K562 (cell line): ENCODE results near the gene GATA5. TPM values are rescaled to one million over a fixed set of nuclear protein-coding genes. Genes with fewer than 3 reads are reported as not detected.

Experiments
- KAT7 ChIP-seq: sonication (generic); formaldehyde crosslinking; IDR thresholded peaks from 2 replicates; pipeline ENCODE4 v1.8.0; 2022; ENCODE audit warnings: missing genetic modification reagents, mild to moderate bottlenecking, borderline replicate concordance
- PTBP1 ChIP-seq: fragments of 200-400 bp; formaldehyde crosslinking; IDR thresholded peaks from 2 replicates; pipeline ENCODE4 v1.6.1; 2017; ENCODE audit warnings: low read depth, low read length
- ZBTB33 ChIP-seq: sonication (generic); formaldehyde crosslinking; IDR thresholded peaks from 2 replicates; pipeline ENCODE4 v1.8.1; 2023; ENCODE audit warnings: mild to moderate bottlenecking, missing genetic modification reagents
- ZNF217 ChIP-seq: sonication (generic); formaldehyde crosslinking; IDR thresholded peaks from 2 replicates; pipeline ENCODE4 v1.8.0; 2022; ENCODE audit warnings: mild to moderate bottlenecking, missing genetic modification reagents
- ZNF609 ChIP-seq: sonication (generic); formaldehyde crosslinking; IDR thresholded peaks from 2 replicates; pipeline ENCODE4 v1.8.1; 2023; ENCODE audit warnings: missing genetic modification reagents, mild to moderate bottlenecking, borderline replicate concordance
- polyA plus RNA-seq, 8 experiments: library from polyadenylated mRNA; depleted of rRNA in 4 of 8; stranded (reverse) in 5 of 8; unstranded in 3 of 8; fragments of >200 nt; fragmentation: Nextera tagmentation in 2 of 8; fragmentation: Illumina TruSeq in 1 of 8; extraction: Ambion mirVana in 2 of 8; extraction: Trizol in 1 of 8; gene quantifications; 2 replicates each; pipeline versions ENCODE4 v1.2.1 to v1.2.3, GENCODE V29; 2011 to 2014; ENCODE audit warnings: inconsistent platforms in 1 of 8, missing spikeins in 1 of 8
- total RNA-seq, 7 experiments: library from RNA; depleted of rRNA in 6 of 7; stranded (reverse); fragments of >200 nt in 6 of 7; fragmentation: Illumina TruSeq in 2 of 7; extraction: Trizol in 2 of 7; gene quantifications; 2 replicates each; pipeline versions ENCODE4 v1.2.1 to v1.2.3, GENCODE V29; 2011 to 2021; ENCODE audit warnings: low replicate concordance in 1 of 7
- TF ChIP-seq, protein P1 (sequence below): fragments of 200-800 bp; sonication (Bioruptor generic); IDR thresholded peaks from 2 replicates; pipeline ENCODE4 v1.6.1; 2016; ENCODE audit warnings: missing genetic modification characterization, missing compliant biosample characterization
- TF ChIP-seq, protein P2 (sequence below), 2 experiments: fragments of 250-450 bp in 1 of 2; fragments of 450-650 bp in 1 of 2; sonication (Bioruptor Pico) in 1 of 2; IDR thresholded peaks; 2 replicates each; pipeline versions ENCODE4 v1.6.1 to v1.8.0; 2016 to 2021; ENCODE audit warnings: mild to moderate bottlenecking in 2 of 2, moderate library complexity in 2 of 2, missing compliant biosample characterization in 1 of 2, missing genetic modification characterization in 1 of 2
- TF ChIP-seq, protein P3 (sequence below), 2 experiments: IDR thresholded peaks; 2 replicates each; pipeline ENCODE4 v1.6.1; 2011; ENCODE audit warnings: borderline replicate concordance in 1 of 2, control low read depth in 1 of 2, low read depth in 1 of 2, low read length in 1 of 2, mild to moderate bottlenecking in 1 of 2, mixed read lengths in 1 of 2, moderate library complexity in 1 of 2; ENCODE audit not compliant: insufficient read depth in 1 of 2, insufficient read length in 1 of 2, poor library complexity in 1 of 2, severe bottlenecking in 1 of 2; ENCODE audit errors: extremely low read depth in 1 of 2

The GATA5 gene
- total and polyA plus RNA-seq, 9 of the 15 experiments (the other 6 are each of a cell fraction or from before 2014, with no cell fraction given): 0.09 to 0.57 (median 0.20) TPM; not detected in 3

- TF ChIP-seq PTBP1 (no peak), ZNF609 (CRISPR knock-in tag) (0 out of 2 replicates have a peak, but pooled peaks have one; percentile 33), ZBTB33 (CRISPR knock-in tag) (peak; percentile 64), KAT7 (CRISPR knock-in tag) (peak; percentile 74; the same call in 1 of the 2 replicates), ZNF217 (CRISPR knock-in tag) (0 out of 2 replicates have a peak, but pooled peaks have one; percentile 52)
- TF ChIP-seq, protein P1, sequence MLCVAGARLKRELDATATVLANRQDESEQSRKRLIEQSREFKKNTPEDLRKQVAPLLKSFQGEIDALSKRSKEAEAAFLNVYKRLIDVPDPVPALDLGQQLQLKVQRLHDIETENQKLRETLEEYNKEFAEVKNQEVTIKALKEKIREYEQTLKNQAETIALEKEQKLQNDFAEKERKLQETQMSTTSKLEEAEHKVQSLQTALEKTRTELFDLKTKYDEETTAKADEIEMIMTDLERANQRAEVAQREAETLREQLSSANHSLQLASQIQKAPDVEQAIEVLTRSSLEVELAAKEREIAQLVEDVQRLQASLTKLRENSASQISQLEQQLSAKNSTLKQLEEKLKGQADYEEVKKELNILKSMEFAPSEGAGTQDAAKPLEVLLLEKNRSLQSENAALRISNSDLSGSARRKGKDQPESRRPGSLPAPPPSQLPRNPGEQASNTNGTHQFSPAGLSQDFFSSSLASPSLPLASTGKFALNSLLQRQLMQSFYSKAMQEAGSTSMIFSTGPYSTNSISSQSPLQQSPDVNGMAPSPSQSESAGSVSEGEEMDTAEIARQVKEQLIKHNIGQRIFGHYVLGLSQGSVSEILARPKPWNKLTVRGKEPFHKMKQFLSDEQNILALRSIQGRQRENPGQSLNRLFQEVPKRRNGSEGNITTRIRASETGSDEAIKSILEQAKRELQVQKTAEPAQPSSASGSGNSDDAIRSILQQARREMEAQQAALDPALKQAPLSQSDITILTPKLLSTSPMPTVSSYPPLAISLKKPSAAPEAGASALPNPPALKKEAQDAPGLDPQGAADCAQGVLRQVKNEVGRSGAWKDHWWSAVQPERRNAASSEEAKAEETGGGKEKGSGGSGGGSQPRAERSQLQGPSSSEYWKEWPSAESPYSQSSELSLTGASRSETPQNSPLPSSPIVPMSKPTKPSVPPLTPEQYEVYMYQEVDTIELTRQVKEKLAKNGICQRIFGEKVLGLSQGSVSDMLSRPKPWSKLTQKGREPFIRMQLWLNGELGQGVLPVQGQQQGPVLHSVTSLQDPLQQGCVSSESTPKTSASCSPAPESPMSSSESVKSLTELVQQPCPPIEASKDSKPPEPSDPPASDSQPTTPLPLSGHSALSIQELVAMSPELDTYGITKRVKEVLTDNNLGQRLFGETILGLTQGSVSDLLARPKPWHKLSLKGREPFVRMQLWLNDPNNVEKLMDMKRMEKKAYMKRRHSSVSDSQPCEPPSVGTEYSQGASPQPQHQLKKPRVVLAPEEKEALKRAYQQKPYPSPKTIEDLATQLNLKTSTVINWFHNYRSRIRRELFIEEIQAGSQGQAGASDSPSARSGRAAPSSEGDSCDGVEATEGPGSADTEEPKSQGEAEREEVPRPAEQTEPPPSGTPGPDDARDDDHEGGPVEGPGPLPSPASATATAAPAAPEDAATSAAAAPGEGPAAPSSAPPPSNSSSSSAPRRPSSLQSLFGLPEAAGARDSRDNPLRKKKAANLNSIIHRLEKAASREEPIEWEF (CRISPR knock-in tag): no peak
- TF ChIP-seq, protein P2, sequence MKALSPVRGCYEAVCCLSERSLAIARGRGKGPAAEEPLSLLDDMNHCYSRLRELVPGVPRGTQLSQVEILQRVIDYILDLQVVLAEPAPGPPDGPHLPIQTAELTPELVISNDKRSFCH (CRISPR knock-in tag; IDR thresholded peaks at IDR 0.05): no peak
- TF ChIP-seq, protein P2 (tag; IDR thresholded peaks at IDR 0.05): peak; percentile 47; the same call in 1 of the 2 replicates
- TF ChIP-seq, protein P3, sequence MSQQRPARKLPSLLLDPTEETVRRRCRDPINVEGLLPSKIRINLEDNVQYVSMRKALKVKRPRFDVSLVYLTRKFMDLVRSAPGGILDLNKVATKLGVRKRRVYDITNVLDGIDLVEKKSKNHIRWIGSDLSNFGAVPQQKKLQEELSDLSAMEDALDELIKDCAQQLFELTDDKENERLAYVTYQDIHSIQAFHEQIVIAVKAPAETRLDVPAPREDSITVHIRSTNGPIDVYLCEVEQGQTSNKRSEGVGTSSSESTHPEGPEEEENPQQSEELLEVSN (IDR thresholded peaks at IDR 0.05; ENCODE audit: borderline replicate concordance in 1 of 2, extremely low read depth in 1 of 2, insufficient read depth in 1 of 2, insufficient read length in 1 of 2, low read depth in 1 of 2, low read length in 1 of 2, poor library complexity in 1 of 2, severe bottlenecking in 1 of 2): peak; percentile 37 to 84
Observed at GRCh38 chr20:62476056-62476838, 452 bp upstream of the GATA5 start (continued).
